PFSK-1 (cell line): ENCODE measurements around the gene PGGHG.

Experiments
- FOXP2 ChIP-seq: optimal IDR thresholded peaks from 2 replicates; pipeline ENCODE3; 2011; ENCODE audit warnings: borderline replicate concordance, control low read depth, inconsistent platforms; ENCODE audit not compliant: insufficient read depth; ENCODE audit errors: extremely low read length, extremely low read depth
- POLR2AphosphoS5 ChIP-seq: IDR thresholded peaks from 2 replicates; pipeline ENCODE4 v1.6.1; 2012; ENCODE audit warnings: low read depth, mild to moderate bottlenecking, control low read depth, low read length, moderate library complexity
- REST ChIP-seq, 2 experiments: IDR thresholded peaks; 2 replicates each; pipeline versions ENCODE4 v1.6.1 to v1.8.0; 2011 to 2012; ENCODE audit warnings: low read depth in 2 of 2, low read length in 2 of 2, control low read depth in 1 of 2, inconsistent platforms in 1 of 2, mild to moderate bottlenecking in 1 of 2, moderate library complexity in 1 of 2; ENCODE audit not compliant: insufficient read depth in 1 of 2
- SIN3A ChIP-seq: IDR thresholded peaks from 2 replicates; pipeline ENCODE4 v1.6.1; 2012; ENCODE audit warnings: mild to moderate bottlenecking, low read length, moderate library complexity, borderline replicate concordance; ENCODE audit not compliant: insufficient read depth
- TAF1 ChIP-seq: IDR thresholded peaks from 2 replicates; pipeline ENCODE4 v1.6.1; 2012; ENCODE audit warnings: low read length, control low read depth, borderline replicate concordance; ENCODE audit not compliant: insufficient read depth

PGGHG gene

DNA sequence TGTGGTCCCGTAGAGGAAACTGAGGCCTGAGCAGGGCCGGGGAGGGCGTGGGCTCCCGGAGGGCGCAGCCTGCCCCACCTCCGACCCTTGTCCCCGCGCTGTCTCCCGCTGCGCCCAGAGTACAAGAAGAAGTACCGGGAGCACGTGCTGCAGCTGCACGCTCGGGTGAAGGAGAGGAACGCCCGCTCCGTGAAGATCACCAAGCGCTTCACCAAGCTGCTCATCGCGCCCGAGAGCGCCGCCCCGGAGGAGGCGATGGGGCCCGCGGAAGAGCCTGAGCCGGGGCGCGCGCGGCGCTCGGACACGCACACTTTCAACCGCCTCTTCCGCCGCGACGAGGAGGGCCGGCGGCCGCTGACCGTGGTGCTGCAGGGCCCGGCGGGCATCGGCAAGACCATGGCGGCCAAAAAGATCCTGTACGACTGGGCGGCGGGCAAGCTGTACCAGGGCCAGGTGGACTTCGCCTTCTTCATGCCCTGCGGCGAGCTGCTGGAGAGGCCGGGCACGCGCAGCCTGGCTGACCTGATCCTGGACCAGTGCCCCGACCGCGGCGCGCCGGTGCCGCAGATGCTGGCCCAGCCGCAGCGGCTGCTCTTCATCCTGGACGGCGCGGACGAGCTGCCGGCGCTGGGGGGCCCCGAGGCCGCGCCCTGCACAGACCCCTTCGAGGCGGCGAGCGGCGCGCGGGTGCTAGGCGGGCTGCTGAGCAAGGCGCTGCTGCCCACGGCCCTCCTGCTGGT, 8.8 kb upstream of the PGGHG start:
- TF ChIP-seq REST (IDR thresholded peaks at IDR 0.05; ENCODE audit: insufficient read depth in 1 of 2, low read depth in 2 of 2, low read length in 2 of 2) (peak; percentile 81 to 92), FOXP2 (no peak), SIN3A (no peak), POLR2AphosphoS5 (no peak), TAF1 (no peak)

- TF ChIP-seq REST (IDR thresholded peaks at IDR 0.05; ENCODE audit: insufficient read depth in 1 of 2, low read depth in 2 of 2, low read length in 2 of 2): peak in 1 of 2 experiments; percentile 40; a peak in 1 of 4 replicates
- no peak for TF ChIP-seq SIN3A
- no peak for TF ChIP-seq FOXP2
Observed at GRCh38 chr11:280706-281485, 8.0 kb upstream of the PGGHG start.

DNA sequence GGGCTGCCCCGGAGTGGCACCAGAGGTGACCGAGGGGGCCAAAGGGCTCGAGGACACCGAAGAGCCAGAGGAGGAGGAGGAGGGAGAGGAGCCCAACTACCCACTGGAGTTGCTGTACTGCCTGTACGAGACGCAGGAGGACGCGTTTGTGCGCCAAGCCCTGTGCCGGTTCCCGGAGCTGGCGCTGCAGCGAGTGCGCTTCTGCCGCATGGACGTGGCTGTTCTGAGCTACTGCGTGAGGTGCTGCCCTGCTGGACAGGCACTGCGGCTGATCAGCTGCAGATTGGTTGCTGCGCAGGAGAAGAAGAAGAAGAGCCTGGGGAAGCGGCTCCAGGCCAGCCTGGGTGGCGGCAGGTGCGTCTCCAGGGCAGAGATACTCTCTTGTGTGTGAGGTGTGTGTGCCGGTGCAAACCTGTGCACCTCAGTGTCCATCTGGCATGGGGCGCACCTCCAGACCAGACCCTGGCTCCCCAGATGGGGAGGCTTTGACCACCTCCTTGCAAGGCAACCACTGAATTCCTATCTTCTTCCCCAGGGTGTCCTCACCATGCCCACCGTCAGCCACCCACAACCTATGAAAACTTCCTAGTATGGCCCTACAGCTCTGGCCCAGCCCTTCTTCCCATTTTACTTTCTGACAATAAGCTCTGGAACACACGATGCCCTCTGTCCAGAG, 7.3 kb upstream of the PGGHG start:
- TF ChIP-seq TAF1 (no peak), FOXP2 (no peak), REST (IDR thresholded peaks at IDR 0.05; ENCODE audit: insufficient read depth in 1 of 2, low read depth in 2 of 2, low read length in 2 of 2) (no peak), SIN3A (no peak), POLR2AphosphoS5 (no peak)

- no peak for TF ChIP-seq POLR2AphosphoS5
- TF ChIP-seq TAF1: no peak
- no peak for TF ChIP-seq REST (IDR thresholded peaks at IDR 0.05; ENCODE audit: insufficient read depth in 1 of 2, low read depth in 2 of 2, low read length in 2 of 2)
- no peak for TF ChIP-seq FOXP2
- TF ChIP-seq SIN3A: no peak
Observed at GRCh38 chr11:282171-282570, 6.8 kb upstream of the PGGHG start.
